ENCODE measurements around the gene ADCY10. TPM values are rescaled to one million over a fixed set of nuclear protein-coding genes. Genes with fewer than 3 reads are reported as not detected.
"Not testable (repeated sequence)": the region's sequence is repeated elsewhere in the genome, so short reads cannot be mapped to it uniquely, and the experiment has no call there.

Gene ADCY10
- total RNA-seq, 1 donor from 2014 or later: 0.19 TPM

GRCh38 chr1:167837326-167837725 lies 76.6 kb downstream of the ADCY10 start:
- Mint-ChIP-seq H3K36me3 (ENCODE audit: low read depth) (no peaks in the 10 kb centered on the region), H3K9me3 (no peaks in the 10 kb centered on the region), H3K4me3 (no peak overlapping the region), H3K27me3 (peaks cover 11% of the 10 kb centered on the region), H3K4me1 (peaks cover 4% of the 10 kb centered on the region), H3K27ac (no peak overlapping the region)
- intact Hi-C loops (cut with micrococcal nuclease): no loop called here
- DNase-seq: no peak

DNA sequence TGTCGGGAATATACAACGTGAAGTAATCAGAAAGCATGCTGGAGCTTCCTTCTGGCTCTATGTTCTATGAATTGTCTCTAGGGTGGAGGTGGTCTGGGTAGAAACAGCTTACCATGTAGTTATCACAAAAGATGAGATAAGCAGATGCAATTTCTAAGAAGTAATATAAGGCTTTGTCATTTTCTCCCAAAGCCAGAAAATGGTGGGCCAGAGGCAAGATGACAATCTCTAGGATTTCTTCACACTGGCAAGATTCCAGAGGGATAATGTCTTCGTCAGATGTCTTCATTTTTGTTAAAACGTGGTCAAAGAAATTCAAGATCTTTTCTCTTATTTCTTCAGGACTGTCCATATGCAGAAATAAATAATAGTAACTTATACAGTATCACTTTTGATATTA lies 77.7 kb downstream of the ADCY10 start:
- intact Hi-C loops (cut with micrococcal nuclease): no loop called here
- peaks cover 4% of the 10 kb centered on the region for H3K4me1 Mint-ChIP-seq
- no peak for DNase-seq
- no peaks in the 10 kb centered on the region for H3K36me3 Mint-ChIP-seq (ENCODE audit: low read depth)
- H3K27me3 Mint-ChIP-seq: peaks cover 11% of the 10 kb centered on the region
- H3K9me3 Mint-ChIP-seq: no peaks in the 10 kb centered on the region
- H3K27ac Mint-ChIP-seq: no peak overlapping the region
- H3K4me3 Mint-ChIP-seq: no peak overlapping the region

DNA sequence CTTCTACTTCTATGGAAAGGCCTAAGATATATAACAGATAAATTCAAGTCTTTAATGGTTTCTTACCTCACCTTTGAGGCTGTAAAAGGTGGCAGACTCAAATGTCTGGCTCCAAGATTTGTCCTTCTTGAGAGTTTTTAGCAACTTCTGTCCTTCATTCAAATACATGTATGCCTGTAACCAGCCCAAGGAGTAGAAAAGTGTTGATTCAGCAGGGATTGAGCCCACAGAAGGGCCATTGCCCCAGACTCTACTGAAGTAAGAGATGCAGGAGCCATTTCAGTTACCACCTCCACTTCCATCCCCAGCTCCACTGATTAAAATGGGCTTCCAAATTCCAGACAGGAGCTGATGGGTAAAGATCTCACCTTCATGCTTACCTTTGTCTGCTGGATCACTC lies 80.0 kb downstream of the ADCY10 start:
- Mint-ChIP-seq H3K27me3 (peaks cover 8% of the 10 kb centered on the region), H3K9me3 (no peaks in the 10 kb centered on the region), H3K27ac (no peak overlapping the region), H3K4me1 (peaks cover 4% of the 10 kb centered on the region), H3K4me3 (no peak overlapping the region), H3K36me3 (ENCODE audit: low read depth) (no peaks in the 10 kb centered on the region)
- intact Hi-C loops (cut with micrococcal nuclease): no loop called here
- no peak for DNase-seq

DNA sequence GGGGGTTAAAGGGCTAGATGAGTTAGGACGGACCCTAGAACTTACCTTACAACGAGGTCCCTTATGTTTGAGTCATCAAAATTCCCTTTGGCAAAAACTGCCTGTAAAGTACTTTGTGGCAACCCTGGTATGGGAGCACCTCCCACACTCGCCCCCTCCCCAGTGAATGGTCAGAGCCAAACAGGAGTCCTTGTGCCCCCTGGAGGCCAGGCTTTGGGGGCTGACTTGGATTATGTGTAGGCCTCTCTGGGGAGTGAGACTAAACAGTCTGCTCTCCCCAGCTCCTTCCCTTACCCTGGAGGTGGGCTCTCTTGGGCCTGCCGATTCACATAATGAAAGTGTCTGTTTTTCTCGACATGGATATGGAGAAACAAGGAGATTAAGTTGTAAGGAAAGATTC lies 81.2 kb downstream of the ADCY10 start:
- Mint-ChIP-seq H3K4me3 (no peak overlapping the region), H3K27me3 (peaks cover 3% of the 10 kb centered on the region), H3K27ac (no peak overlapping the region), H3K4me1 (peaks cover 4% of the 10 kb centered on the region), H3K36me3 (ENCODE audit: low read depth) (no peaks in the 10 kb centered on the region), H3K9me3 (no peaks in the 10 kb centered on the region)
- no peak for DNase-seq
- intact Hi-C loops (cut with micrococcal nuclease): no loop called here

- H3K27me3 Mint-ChIP-seq; DNase-seq; H3K9me3 Mint-ChIP-seq; H3K27ac Mint-ChIP-seq; H3K4me3 Mint-ChIP-seq; H3K4me1 Mint-ChIP-seq; intact Hi-C loops (cut with micrococcal nuclease); H3K36me3 Mint-ChIP-seq (ENCODE audit: low read depth): not testable (repeated sequence)
These were observed 83.3 kb downstream of the ADCY10 start for GRCh38 chr1:167830668-167831067.

DNA sequence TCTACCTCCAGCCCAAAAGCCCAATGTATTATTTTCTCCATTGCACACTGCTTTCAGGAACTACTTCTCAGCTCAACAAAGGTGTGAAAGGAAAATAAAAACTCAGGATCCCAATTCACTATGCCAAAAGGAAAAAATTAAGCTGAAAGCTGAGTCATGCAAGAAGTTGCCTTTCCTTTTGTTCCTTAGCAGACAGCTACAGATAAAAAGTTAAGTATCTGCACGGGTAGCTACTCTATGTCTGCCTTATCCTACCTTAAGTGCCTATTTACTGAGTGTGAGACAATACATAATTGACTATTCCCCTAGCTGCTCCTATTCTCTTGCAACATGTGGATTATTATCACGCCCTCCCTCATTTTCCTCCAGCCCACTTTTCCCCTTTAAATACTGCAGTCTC lies 84.1 kb downstream of the ADCY10 start:
- Mint-ChIP-seq H3K4me1 (no peaks in the 10 kb centered on the region), H3K9me3 (no peaks in the 10 kb centered on the region), H3K4me3 (no peak overlapping the region), H3K36me3 (ENCODE audit: low read depth) (no peaks in the 10 kb centered on the region), H3K27me3 (no peaks in the 10 kb centered on the region), H3K27ac (no peak overlapping the region)
- DNase-seq: no peak
- intact Hi-C loops (cut with micrococcal nuclease): no loop called here

DNA sequence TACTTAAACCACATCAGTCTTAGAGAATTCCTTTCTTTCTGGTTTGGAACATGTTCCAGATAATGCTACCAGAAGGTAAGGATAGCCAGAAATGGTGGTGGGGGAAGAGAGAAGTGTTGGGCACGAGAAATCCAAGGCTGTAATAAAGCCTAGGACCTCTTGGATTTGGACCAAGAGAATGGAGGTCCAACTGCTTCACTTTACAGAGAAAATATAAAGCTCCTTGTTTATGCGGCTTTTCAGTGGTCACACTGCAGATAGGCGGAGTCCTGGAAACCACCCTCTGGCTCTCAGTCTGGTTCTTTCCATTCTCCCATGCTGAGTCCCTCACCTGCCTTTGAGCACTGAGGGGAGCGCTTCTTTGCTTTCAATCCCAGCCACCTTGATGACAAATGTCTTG lies 87.8 kb downstream of the ADCY10 start:
- Mint-ChIP-seq H3K27ac (no peak overlapping the region), H3K4me1 (peaks cover 7% of the 10 kb centered on the region), H3K9me3 (no peaks in the 10 kb centered on the region), H3K36me3 (ENCODE audit: low read depth) (no peaks in the 10 kb centered on the region), H3K27me3 (peaks cover 7% of the 10 kb centered on the region), H3K4me3 (no peak overlapping the region)
- intact Hi-C loops (cut with micrococcal nuclease): no loop called here
- DNase-seq: no peak

- Mint-ChIP-seq H3K27me3 (peaks cover 11% of the 10 kb centered on the region), H3K4me1 (peaks cover 7% of the 10 kb centered on the region), H3K4me3 (no peak overlapping the region), H3K27ac (no peak overlapping the region), H3K36me3 (ENCODE audit: low read depth) (no peaks in the 10 kb centered on the region), H3K9me3 (no peaks in the 10 kb centered on the region)
- DNase-seq: no peak
- intact Hi-C loops (cut with micrococcal nuclease): no loop called here
These were observed 88.4 kb downstream of the ADCY10 start for GRCh38 chr1:167825419-167826079.

DNA sequence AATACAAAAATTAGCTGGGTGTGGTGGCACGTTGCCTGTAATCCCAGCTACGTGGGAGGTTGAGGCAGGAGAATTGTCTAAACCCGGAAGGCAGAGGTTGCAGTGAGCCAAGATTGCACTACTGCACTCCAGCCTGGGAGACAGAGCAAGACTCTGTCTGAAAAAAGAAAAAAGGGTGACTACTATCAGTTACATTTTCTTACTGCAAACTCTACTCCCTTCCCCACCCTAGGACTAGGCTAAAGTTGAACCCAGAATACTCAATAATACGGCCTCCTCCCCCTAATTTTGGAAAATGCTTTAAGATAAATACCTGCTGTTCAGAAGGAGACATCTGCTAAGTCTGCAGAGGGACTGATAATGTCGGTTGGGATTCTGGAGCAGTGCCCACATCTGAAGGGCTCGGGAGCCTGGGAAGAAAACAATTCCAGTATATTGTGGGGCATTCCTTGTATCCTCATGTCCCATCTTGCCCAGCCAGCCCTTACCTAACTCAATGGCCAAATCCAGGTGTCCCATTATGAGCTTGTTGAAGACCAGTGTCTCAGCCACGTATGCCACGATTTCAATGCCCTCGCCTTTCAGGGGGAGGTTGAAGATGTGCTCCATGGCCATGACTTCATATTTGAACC lies 89.7 kb downstream of the ADCY10 start:
- DNase-seq: no peak
- no peak overlapping the region for H3K4me3 Mint-ChIP-seq
- H3K36me3 Mint-ChIP-seq (ENCODE audit: low read depth): peaks cover 3% of the 10 kb centered on the region
- H3K9me3 Mint-ChIP-seq: no peaks in the 10 kb centered on the region
- H3K27ac Mint-ChIP-seq: no peak overlapping the region
- H3K4me1 Mint-ChIP-seq: peaks cover 11% of the 10 kb centered on the region
- H3K27me3 Mint-ChIP-seq: peaks cover 11% of the 10 kb centered on the region
- intact Hi-C loops (cut with micrococcal nuclease): no loop called here

DNA sequence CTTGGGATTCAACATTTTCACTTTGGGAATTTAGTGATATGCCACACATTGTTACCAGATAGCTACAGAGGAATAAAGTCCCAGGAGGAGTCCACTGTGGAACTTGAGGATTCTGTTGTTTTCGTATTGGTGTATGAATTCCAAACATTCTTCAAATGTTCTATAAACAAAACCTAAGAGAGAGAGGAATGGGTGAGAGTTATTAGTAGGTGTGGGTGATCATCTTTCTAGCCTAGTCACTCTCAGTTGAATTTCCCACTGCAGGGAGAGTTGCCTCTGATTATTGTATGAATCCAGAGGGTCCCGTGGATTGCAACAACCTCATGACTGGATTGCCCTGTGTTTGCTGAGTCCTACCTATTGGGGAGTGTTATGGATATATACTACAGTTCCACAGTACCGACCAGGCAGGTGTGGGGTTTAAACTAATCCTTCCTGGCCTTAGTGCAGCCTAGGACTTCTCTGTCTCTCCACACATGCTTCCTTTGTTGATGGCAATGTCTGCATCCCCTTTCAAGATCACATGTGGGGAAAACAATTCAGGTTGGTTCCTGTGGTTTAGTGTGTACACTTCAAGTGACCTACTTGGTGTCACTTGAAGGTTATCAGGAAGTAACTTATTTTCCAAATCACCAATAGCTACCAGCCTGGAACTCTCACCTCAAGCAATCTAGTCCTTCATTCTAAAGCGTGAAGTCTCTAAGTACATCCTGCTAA lies 91.8 kb downstream of the ADCY10 start:
- peaks cover 11% of the 10 kb centered on the region for H3K4me1 Mint-ChIP-seq
- no peak overlapping the region for H3K4me3 Mint-ChIP-seq
- peaks cover 11% of the 10 kb centered on the region for H3K27me3 Mint-ChIP-seq
- H3K9me3 Mint-ChIP-seq: no peaks in the 10 kb centered on the region
- no peak for DNase-seq
- H3K27ac Mint-ChIP-seq: no peak overlapping the region
- peaks cover 3% of the 10 kb centered on the region for H3K36me3 Mint-ChIP-seq (ENCODE audit: low read depth)
- intact Hi-C loops (cut with micrococcal nuclease): no loop called here

GRCh38 chr1:167821356-167821685 lies 92.6 kb downstream of the ADCY10 start:
- H3K4me1 Mint-ChIP-seq: peaks cover 11% of the 10 kb centered on the region
- peaks cover 3% of the 10 kb centered on the region for H3K36me3 Mint-ChIP-seq (ENCODE audit: low read depth)
- no peak overlapping the region for H3K27ac Mint-ChIP-seq
- H3K9me3 Mint-ChIP-seq: no peaks in the 10 kb centered on the region
- H3K4me3 Mint-ChIP-seq: no peak overlapping the region
- DNase-seq: no peak
- intact Hi-C loops (cut with micrococcal nuclease): no loop called here
- H3K27me3 Mint-ChIP-seq: peaks cover 11% of the 10 kb centered on the region

DNA sequence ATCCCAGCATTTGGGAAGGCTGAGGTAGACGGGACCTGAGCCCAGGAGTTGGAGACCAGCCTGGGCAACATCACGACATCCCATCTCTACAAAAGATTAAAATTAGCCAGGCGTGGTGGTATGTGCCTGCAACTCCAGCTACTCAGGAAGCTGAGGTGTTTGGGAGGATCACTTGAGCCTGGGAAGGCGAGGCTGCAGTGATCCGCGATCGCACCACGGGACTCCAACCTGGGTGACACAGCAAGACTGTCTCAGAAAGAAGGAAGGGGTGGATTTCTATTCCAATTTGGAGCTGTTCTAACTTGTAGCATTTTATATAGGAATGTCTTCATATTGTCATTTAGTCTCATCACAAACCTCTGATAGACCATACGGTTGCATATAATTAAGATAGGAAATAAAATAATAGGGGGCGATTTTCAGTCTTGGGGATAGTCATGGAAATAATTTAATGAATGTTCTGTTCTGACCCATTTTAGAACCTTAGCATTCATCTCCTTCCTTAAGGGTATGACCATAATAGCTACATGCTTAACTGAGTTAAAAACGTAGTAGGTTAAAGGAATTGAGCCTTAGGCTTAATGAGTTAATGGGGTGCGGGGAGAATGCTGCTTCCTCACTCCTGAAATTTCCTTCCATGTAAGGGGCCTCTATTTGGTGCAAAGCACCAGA lies 93.1 kb downstream of the ADCY10 start:
- intact Hi-C loops (cut with micrococcal nuclease): no loop called here
- Mint-ChIP-seq H3K27ac (no peak overlapping the region), H3K4me1 (peaks cover 11% of the 10 kb centered on the region), H3K36me3 (ENCODE audit: low read depth) (peaks cover 3% of the 10 kb centered on the region), H3K9me3 (peaks cover 3% of the 10 kb centered on the region), H3K4me3 (no peak overlapping the region), H3K27me3 (peaks cover 12% of the 10 kb centered on the region)
- no peak for DNase-seq

- peaks cover 3% of the 10 kb centered on the region for H3K36me3 Mint-ChIP-seq (ENCODE audit: low read depth)
- peak; percentile 75 for DNase-seq
- peaks cover 11% of the 10 kb centered on the region for H3K4me1 Mint-ChIP-seq
- peak overlapping the region; percentile 86 for H3K4me3 Mint-ChIP-seq
- peaks cover 17% of the 10 kb centered on the region for H3K27me3 Mint-ChIP-seq
- peak overlapping the region; percentile 69 for H3K27ac Mint-ChIP-seq
- intact Hi-C loops (cut with micrococcal nuclease): no loop called here
- H3K9me3 Mint-ChIP-seq: peaks cover 7% of the 10 kb centered on the region
These were observed 93.9 kb downstream of the ADCY10 start for GRCh38 chr1:167819849-167820683.
